GM21786 (cell line): ENCODE results near the gene HLA-DRB5.
A peak's percentile ranks its signal among the peaks of the same experiment; 100 is the strongest.
"Not testable (repeated sequence)": the region's sequence is repeated elsewhere in the genome, so short reads cannot be mapped to it uniquely, and the experiment has no call there.

Experiments used
- ATAC-seq: cut with Tn5 transposase; IDR thresholded peaks from one replicate; pipeline ENCODE4 v1.9.1; 2021; ENCODE audit not compliant: unreplicated experiment

HLA-DRB5 gene

DNA sequence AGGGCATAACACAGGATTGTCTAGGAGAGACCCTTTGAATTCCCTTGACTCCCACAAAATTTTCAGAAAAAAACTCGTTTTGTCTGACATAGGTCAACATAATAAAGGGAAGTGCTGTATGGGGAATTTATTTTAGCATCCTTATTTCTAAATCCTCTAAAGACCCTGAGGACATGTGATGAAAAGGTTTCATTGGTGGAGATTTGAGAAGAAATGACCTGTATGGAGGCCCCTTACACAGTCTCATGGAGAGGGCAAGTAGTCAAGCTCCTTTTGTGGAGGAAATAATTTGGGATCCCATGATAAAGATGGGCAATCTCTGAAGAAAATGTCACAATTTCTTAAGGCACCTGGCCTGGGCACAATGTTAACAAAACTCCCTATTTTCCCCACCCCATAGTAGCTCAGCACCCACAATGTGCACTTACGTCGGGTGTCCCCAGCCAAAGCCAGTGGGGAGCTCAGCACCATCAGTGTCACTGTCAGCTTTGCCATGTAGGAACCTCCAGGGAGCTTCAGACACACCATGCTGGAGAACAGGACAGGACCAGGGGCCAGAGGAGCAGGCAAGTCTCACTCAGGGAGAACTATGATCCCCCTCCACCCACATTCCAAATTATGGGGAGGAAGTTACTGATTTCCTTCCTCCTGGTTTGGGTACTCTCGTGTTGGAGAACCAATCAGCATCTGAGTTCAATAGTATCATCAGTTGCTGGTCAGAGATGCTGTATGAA lies at the start of gene HLA-DRB5:
Gene HLA-DRB5 (minus strand): TSS at position 591 of the 734 bp plus-strand sequence. CDS start 63 bp downstream, at position 528.
- peak; percentile 55 for ATAC-seq

GRCh38 chr6:32578962-32579361 lies 48.9 kb upstream of the HLA-DRB5 start:
- no peak for ATAC-seq

GRCh38 chr6:32577493-32577892 lies 47.4 kb upstream of the HLA-DRB5 start:
- not testable (repeated sequence) for ATAC-seq

DNA sequence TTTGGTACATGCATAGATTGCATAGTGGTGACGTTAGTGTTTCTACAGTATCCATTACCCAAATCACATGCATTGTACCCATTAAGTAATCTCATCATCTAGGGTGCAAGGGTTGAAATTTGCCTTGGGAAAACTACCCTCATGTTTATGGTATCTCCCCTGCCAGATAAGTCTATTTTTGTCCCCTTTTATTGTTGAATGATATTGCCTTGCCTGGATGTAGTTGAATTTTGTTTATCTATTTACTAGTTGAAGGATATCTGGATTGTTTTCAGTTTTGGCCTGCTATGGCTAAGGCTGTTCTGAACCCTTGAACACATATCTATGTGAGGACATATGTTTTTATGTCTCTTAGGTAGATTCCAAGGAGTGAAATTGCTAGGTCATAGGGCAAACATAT lies 46.2 kb upstream of the HLA-DRB5 start:
- ATAC-seq: no peak

GRCh38 chr6:32570363-32570905 lies 40.3 kb upstream of the HLA-DRB5 start:
- ATAC-seq: no peak

GRCh38 chr6:32568561-32568960 lies 38.5 kb upstream of the HLA-DRB5 start:
- no peak for ATAC-seq

GRCh38 chr6:32566957-32567356 lies 36.9 kb upstream of the HLA-DRB5 start:
- ATAC-seq: no peak

DNA sequence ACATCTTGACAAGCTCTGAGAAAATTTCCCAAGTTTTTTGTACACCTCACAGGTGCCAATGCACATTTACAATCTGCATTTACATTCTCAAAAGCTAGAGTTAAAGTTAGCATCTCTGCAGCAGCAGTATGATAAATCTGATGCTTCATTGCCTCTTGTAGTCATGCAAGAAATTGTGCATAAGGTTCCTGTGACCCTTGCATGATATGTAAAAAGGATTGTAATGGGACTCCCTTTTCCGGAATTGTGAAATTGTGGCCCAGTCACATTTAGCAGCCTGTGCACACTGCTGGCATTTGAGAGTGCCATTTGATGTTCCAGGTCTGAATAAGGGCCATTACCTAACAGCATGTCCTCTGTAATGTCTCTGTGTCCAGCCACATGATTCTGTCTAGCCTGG lies 35.4 kb upstream of the HLA-DRB5 start:
- ATAC-seq: no peak

DNA sequence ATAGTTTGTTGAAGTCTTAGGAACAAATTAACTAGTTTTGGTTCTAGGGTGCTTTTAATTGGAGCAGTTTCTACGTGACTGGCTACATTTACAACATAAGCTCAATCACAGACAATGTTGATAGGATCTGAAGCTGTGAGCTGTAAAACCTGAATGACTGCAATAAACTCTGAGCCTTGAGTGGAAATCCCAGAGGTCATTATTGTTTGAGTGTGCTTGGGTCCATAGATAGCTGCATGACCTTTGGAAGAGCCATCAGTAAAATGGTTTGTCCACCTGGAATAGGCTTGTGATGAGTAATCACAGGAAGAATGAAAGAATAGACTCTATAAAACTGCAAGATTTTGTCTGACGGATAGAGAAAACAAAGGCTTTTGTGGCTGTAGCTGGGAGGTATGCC lies 32.9 kb upstream of the HLA-DRB5 start:
- ATAC-seq: no peak

DNA sequence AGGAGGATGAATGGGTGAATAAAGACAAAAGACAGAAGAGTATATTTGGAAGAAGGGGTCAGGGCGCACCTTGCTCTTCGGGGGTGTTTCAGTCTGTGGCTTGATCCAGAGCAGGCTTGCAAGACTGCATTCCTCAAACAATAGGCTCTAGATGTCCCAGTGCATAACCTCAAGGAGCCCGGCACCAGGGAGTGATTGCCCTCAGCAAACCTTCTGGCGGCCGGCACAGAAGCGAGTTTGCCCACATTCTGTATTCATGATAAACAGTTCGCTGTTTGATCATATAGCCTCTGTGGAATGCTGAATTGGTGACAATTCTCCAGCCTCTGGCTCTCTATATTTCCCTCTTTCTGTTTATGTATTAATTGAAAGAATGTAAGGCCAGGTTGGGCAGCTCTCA lies 29.7 kb upstream of the HLA-DRB5 start:
- ATAC-seq: no peak

DNA sequence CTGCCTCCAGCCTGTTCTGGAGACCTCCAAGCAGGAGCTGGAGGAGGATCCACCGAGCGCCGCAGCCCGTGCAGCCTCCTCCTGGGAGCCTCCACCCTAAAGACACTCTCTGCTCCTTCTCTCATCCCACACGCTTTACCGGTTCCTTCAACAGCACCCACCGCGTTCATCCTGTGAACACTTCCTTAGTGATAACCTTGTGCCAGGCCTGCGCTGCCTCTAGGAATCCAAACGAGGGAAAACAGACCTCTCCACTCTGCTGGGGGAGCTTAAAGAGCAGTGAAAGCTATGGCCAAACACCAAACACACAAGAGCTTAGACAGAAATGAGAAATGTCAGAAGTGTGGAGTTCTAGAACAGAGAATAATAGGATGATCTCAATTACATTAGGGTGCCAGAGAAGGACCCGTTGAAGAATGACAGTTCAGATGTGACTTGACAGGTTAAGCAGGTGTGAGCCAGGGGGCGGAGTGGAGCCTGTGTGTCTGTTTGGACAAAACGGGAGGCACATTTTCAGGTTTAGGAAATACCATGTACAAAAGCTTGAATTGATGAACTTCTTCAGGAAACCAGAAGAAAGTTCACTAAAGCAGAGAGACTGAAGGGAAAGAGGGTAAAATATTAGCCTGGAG lies 28.5 kb upstream of the HLA-DRB5 start:
- ATAC-seq: no peak

DNA sequence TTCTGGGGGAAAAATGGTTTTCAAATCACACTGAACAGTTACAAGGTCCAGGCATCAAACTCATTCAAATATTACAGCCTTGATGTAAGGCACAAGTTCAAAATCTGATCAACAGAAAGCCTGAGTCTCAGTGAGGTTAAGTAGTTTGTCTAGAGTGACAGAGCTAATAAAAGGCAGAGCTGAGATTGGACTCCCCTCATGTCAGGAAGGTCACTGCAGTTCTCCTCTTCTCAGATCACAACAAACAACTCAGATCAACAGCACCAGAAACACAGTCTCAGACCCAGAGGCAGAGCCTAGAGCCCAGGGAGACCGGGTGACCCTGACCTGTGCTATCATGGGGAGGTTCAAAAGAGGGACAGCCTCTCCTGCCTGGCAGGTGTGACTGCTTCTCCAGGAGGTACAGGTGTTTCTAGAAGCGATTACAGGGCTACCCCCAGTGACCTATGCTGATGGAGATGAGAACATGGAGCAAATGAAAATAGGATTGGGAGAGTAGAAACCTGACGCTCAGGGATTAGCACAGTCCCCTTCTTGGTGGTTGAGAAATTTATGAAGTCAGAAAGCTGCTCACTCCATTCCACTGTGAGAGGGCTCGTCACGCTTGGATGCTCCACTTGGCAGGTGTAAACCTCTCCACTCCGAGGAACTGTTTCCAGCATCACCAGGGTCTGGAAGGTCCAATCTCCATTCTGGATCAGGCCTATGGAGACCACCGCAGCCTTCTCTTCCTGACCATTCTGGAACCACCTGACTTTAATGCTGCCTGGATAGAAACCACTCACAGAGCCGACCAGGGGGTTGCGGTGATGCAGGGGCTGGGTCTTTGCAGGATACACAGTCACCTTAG lies 24.3 kb upstream of the HLA-DRB5 start:
- ATAC-seq: no peak

DNA sequence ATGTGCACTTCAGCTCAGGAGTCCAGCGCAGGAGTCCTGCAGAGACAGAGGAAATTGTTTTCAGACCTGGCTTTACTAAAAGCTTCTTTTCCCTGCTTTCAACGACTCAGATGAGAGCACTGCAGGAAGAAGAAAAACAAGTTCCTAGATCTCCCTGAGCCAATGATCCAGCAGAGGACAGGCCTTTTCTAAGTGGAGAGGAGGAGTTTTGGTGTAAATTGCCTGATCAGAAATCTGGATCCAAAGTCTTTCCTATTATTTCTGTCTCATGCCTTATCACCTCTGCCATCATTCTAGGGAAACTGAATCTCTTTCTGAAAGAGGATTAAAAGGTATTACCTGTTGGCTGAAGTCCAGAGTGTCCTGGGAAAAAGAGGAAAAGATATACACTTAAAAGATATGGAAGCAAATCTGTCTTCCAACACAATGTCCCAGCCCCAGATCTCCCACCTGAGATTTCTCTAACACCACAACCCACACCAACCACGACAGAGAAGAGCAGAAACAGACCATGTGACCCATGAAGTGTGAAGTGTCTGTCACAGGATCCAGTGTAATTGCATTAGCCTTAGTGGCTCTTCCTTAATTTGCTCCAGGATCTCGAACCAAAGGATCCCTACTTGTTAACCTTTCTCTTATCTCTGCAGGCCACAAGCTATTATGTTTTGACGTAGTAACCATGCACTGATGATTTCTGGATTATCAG lies 23.1 kb upstream of the HLA-DRB5 start:
- no peak for ATAC-seq

DNA sequence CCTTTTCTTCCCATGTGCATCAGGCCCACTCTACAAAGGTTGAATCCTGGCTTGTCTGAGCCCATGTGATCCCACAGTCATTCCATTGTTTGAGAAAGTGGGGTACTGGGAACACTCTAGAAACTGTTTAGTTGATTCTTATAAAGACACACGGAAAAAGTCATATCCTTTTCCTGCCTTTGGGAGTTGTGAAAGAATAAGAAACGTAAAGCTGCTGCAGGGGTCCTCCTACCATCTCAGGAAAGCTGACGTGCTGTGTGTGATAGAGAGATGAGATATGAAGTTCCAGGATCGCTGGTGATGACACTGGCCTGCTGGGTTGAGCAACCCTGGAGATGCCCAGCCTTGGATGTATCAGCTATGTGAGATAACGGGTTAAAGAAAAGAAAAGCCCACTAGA lies 21.3 kb upstream of the HLA-DRB5 start:
- ATAC-seq: no peak

DNA sequence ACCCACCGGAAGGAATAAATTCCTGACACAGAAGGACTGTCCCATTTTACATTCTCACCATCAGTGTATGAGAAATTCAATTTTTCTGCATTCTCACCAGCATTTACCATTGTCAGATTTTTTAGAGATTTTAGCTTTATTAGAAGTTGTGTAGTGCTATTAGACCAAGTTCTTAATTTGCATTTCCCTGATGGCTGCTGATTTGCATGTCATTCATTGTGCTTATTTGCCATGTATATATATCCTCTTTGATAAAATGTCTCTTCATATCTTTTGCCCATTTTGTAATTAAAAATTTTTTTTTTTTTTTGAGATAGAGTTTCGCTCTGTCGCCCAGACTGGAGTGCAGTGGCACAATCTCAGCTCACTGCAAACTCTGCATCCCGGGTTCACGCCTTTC lies 9.8 kb upstream of the HLA-DRB5 start:
- no peak for ATAC-seq

DNA sequence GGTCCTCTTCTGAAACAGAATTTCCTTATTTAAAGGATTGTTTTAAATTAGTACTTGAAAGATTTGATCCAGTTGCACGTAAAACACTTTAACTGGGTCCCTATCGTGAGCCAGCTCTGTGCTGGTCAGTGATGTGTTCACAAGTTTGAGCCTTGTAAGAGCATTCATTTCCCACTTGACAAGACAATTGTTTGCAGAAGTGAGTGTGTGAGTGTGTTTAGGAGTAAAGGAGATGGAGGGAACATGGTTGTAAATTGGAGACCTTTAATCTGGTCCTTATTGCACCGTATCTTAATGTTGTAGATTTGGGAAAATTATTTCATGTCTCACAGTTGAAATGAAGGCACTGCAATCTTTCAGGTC lies 325 bp upstream of the HLA-DRB5 start:
- ATAC-seq: peak; percentile 15

- no peak for ATAC-seq
These were observed 7.6 kb downstream of the HLA-DRB5 start for GRCh38 chr6:32522302-32523047.

- no peak for ATAC-seq
These were observed 10.2 kb downstream of the HLA-DRB5 start for GRCh38 chr6:32519910-32520258.

DNA sequence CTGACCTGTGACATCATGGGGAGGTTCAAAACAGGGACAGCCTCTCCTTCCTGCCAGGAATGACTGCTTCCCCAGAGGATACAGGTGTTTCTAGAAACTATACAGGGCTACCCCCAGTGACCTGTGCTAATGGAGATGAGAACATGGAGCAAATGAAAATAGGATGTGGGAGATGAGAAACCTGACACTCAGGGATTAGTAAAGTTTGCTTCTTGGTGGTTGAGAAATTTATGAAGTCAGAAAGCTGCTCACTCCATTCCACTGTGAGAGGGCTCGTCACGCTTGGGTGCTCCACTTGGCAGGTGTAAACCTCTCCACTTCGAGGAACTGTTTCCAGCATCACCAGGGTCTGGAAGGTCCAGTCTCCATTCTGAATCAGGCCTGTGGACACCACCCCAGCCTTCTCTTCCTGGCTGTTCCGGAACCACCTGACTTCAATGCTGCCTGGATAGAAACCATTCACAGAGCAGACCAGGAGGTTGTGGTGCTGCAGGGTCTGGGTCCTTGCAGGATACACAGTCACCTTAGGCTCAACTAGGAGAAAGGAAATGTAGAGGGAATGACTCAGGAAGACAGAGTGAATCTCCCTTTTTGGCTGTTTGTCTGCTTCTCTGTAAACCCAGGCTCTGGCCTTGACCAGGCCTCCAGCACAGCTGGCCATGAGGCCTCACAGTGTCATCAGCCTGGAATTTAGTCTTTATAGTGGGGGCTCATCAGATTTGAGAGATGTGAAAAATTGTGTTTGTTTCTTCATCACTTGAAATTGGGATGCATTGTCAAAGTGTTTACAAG lies 10.8 kb downstream of the HLA-DRB5 start:
- ATAC-seq: no peak
